Measurements from ENCODE around the gene MCC.

- TF ChIP-seq EZH2 (IDR thresholded peaks at IDR 0.05; ENCODE audit: borderline replicate concordance) = no peak
- TF ChIP-seq EZH2phosphoT487 (IDR thresholded peaks at IDR 0.05; ENCODE audit: low read depth, severe bottlenecking, unreplicated experiment) = no peak
Observed at GRCh38 chr5:113103330-113103729, 384.9 kb downstream of the MCC start.

Data from hepatocyte (in vitro differentiated cells).